ENCODE results near the gene PLSCR4.

Gene PLSCR4

GRCh38 chr3:146165877-146166276 lies 85.0 kb downstream of the PLSCR4 start:
- TF ChIP-seq, protein P1, sequence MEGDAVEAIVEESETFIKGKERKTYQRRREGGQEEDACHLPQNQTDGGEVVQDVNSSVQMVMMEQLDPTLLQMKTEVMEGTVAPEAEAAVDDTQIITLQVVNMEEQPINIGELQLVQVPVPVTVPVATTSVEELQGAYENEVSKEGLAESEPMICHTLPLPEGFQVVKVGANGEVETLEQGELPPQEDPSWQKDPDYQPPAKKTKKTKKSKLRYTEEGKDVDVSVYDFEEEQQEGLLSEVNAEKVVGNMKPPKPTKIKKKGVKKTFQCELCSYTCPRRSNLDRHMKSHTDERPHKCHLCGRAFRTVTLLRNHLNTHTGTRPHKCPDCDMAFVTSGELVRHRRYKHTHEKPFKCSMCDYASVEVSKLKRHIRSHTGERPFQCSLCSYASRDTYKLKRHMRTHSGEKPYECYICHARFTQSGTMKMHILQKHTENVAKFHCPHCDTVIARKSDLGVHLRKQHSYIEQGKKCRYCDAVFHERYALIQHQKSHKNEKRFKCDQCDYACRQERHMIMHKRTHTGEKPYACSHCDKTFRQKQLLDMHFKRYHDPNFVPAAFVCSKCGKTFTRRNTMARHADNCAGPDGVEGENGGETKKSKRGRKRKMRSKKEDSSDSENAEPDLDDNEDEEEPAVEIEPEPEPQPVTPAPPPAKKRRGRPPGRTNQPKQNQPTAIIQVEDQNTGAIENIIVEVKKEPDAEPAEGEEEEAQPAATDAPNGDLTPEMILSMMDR (IDR thresholded peaks at IDR 0.05; ENCODE audit: borderline replicate concordance, insufficient read depth, low read depth, low read length), result no peak
- H3K4me3 ChIP-seq (ENCODE audit: low read depth, low read length), result no peak overlapping the region

DNA sequence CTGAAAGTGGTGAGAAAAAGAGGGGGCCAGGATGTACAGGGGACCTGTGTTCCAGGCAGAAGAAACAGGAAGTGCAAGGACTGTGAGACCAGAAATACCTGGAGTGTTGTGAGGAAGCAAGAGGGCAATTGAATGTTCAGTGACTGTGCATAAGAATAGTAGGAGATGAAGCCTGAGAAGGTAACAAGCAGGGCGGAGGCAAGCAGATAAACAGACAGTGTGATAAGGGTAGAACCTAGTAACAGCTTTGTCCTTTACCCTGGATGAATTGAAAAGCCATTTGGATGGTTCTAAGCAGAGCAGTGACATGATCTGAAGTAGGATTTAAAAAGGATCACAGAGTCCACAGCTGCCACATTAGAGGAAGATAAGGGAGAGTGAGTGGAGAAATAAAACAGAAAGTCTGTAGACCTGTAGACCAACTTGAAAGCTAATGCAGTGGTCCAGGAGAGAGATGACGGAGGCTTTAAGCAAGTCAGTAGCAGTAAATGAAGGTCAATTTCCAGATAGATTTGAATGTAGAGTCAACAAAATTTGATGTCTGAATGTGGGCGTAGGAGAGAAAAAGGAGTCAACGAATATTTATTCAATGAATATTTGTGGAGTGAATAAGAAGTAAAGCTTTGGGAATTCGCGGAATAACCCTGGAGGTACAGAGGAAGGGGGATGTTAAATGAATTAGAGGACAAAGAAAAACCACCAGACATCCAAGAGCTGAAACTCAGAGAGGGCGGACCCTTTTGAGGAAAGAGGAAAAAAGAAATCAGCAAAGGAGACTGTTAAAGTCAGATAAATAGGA lies 85.7 kb downstream of the PLSCR4 start:
- H3K4me3 ChIP-seq (ENCODE audit: low read depth, low read length), result no peak overlapping the region
- TF ChIP-seq, protein P1 (IDR thresholded peaks at IDR 0.05; ENCODE audit: borderline replicate concordance, insufficient read depth, low read depth, low read length), result no peak

- H3K4me3 ChIP-seq (ENCODE audit: low read depth, low read length), result no peak overlapping the region
- TF ChIP-seq, protein P1 (IDR thresholded peaks at IDR 0.05; ENCODE audit: borderline replicate concordance, insufficient read depth, low read depth, low read length), result no peak
These were observed 86.4 kb downstream of the PLSCR4 start for GRCh38 chr3:146164506-146164905.

DNA sequence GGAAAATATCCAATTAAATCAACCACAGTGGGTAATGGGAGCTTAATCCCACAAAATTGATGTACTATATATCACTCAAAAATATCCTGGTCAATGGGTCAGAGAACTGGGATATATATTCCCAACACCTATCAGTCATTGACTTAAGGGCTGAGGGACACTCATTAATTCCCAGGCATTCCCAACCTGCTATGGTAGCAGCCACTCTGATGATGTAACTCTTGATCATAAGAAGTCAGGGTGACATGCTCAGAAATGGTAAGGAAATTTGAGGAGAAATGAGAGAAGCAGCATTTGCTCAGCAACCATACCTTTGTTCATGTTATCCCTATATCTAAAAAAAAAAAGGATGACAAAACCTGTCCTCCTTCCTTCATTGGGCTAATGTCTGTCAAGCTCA lies 86.8 kb downstream of the PLSCR4 start:
- no peak overlapping the region for H3K4me3 ChIP-seq (ENCODE audit: low read depth, low read length)
- TF ChIP-seq, protein P1 (IDR thresholded peaks at IDR 0.05; ENCODE audit: borderline replicate concordance, insufficient read depth, low read depth, low read length), result no peak

DNA sequence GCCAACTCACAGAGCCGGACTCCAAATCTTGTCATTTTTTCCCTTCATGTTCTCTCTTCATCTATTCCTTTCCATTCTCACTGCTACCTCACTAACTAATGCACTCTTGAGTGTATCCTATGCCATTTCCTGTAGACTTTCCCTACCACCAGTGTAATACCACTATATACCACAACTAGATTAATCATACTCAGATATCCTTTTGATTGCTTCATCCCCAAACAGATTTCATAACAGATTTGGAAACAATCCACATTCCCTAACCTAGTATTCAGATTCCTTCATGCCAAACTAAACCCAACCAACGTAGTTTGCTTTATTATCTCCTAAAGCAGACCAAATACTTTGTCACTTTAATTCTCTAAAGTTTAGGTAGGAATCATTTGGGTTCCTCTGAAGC lies 87.3 kb downstream of the PLSCR4 start:
- H3K4me3 ChIP-seq (ENCODE audit: low read depth, low read length), result no peak overlapping the region

GRCh38 chr3:146162561-146162960 lies 88.3 kb downstream of the PLSCR4 start:
- no peak overlapping the region for H3K4me3 ChIP-seq (ENCODE audit: low read depth, low read length)

More for the DNA sequence above, 87.3 kb downstream of the PLSCR4 start:
- TF ChIP-seq, protein P1 (IDR thresholded peaks at IDR 0.05; ENCODE audit: borderline replicate concordance, insufficient read depth, low read depth, low read length), result no peak

DNA sequence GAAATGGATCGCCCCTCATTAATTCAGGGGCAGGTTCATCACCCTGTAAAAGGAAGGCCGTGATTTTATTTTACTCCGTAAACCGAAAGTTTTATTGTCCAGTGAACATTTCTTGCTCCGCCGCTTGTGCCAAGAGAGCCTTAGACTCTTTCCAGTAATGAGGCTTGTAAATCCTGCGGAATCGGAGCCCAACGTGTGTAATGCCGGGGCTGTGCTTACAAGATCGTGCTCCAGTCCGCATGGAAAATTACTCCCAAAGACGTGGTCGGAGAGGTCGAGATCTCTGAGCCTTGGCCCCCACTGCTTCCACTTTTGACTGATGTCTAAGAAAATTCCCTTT lies 89.3 kb downstream of the PLSCR4 start:
- TF ChIP-seq, protein P1 (IDR thresholded peaks at IDR 0.05; ENCODE audit: borderline replicate concordance, insufficient read depth, low read depth, low read length), result no peak
- H3K4me3 ChIP-seq (ENCODE audit: low read depth, low read length), result no peak overlapping the region

More at GRCh38 chr3:146162561-146162960, 88.3 kb downstream of the PLSCR4 start:
- TF ChIP-seq, protein P1 (IDR thresholded peaks at IDR 0.05; ENCODE audit: borderline replicate concordance, insufficient read depth, low read depth, low read length), result no peak

All from GM12875 (cell line).